Subcutaneous adipose tissue (tissue), 4 donors: ENCODE measurements around the gene PINK1. TPM values are rescaled to one million over a fixed set of nuclear protein-coding genes. Genes with fewer than 3 reads are reported as not detected.

Source experiments
- total RNA-seq, 4 donors: library from RNA; depleted of rRNA; stranded (reverse); fragments of >200 nt; gene quantifications; one replicate each; pipeline ENCODE4 v1.1.0, GENCODE V29; 2016
- TF ChIP-seq, protein P1 (sequence below): fragments of 450-650 bp; IDR thresholded peaks from one replicate; pipeline ENCODE4 v1.5.1; 2016; ENCODE audit warnings: low read depth, mild to moderate bottlenecking, control low read depth, antibody characterized with exemption, moderate library complexity

PINK1 gene
- total RNA-seq, 4 donors from 2014 or later = 73.7 to 169 (median 129) TPM

DNA sequence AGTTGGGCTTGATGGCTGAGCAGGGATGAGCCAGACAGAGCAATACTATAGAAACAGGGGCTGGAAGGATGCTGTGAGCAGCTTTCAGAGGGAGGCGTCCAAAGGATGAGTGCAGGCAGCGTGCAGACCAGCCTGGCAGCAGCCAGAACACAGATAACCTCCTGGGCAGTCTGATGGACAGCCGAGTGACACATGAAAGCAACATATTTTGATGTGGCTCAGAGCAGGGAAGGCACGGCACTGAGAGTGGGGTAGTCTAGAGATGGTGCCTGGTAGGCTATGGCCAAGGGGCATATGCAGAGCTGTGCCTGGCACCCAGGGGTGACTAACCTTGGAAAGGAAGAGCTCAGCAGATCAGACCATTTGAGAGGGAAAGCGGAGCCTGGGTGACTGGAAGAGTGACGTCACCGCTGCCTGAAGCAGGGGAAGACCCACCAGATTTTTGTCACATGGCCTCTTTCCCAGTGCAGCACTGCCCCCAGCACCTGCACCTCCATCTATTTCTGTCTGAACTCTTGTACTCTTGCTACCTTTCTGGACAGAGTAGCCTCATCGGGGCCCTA lies 3.6 kb downstream of the PINK1 start:
- TF ChIP-seq, protein P1, sequence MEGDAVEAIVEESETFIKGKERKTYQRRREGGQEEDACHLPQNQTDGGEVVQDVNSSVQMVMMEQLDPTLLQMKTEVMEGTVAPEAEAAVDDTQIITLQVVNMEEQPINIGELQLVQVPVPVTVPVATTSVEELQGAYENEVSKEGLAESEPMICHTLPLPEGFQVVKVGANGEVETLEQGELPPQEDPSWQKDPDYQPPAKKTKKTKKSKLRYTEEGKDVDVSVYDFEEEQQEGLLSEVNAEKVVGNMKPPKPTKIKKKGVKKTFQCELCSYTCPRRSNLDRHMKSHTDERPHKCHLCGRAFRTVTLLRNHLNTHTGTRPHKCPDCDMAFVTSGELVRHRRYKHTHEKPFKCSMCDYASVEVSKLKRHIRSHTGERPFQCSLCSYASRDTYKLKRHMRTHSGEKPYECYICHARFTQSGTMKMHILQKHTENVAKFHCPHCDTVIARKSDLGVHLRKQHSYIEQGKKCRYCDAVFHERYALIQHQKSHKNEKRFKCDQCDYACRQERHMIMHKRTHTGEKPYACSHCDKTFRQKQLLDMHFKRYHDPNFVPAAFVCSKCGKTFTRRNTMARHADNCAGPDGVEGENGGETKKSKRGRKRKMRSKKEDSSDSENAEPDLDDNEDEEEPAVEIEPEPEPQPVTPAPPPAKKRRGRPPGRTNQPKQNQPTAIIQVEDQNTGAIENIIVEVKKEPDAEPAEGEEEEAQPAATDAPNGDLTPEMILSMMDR = no peak

DNA sequence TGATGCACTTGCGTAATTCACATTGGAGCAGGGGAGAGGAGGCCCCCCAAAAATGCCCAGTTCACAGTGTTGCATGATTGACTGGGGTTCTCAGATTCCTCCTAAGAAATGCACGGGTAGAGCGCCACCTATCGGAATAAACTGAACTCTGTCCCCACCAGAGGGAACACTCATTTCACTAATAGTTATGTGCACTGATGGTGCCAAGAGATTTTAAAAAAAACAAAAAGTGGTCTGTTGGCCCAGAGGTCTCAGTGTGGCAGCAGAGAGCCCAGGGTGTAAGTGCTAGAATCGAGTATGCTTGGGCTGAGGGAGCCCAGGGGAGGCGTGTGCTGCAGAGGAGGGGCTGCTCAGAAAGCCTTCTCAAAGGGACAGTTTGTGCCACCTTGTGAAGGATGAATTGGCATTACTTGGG lies 6.9 kb downstream of the PINK1 start:
- TF ChIP-seq, protein P1 = no peak

DNA sequence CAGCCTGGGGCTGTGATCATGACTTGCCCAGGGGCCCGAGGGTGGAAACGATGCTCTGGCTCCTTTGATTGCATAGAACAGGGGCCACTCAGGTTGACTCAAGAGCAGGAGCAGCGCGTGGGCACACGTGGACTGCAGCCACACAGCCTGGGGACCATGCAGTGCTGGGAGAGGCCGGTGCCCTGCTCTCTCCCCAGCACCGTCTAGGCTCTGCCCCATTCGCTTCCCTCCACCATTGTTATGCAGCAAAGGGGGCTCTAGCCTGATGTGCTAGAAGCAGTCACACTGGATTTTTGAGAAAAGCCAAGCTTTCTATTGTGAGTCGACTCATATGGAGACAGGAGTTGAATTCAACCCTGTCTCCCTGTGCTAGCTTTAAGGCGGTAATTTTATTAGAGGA lies 8.7 kb downstream of the PINK1 start:
- TF ChIP-seq, protein P1 = no peak

DNA sequence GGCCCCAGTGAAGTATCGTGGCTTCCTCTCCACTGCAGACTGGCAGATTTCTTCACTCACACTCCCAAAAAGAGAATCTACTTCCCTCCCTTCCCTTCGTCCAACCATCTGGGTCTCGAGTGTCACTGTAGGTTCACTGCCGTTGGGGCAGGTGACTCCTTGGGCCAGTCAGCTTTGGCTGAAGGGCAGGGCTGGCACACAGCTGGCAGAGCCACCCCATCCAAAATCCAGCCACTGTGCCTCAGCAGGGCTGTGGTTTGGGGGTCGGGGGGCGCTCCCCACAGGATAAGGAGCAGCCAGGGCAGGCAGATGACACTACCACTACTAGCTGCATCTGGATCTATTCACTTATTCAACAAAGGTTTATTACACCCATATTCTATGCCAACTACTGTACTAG lies 9.8 kb downstream of the PINK1 start:
- TF ChIP-seq, protein P1 = no peak

DNA sequence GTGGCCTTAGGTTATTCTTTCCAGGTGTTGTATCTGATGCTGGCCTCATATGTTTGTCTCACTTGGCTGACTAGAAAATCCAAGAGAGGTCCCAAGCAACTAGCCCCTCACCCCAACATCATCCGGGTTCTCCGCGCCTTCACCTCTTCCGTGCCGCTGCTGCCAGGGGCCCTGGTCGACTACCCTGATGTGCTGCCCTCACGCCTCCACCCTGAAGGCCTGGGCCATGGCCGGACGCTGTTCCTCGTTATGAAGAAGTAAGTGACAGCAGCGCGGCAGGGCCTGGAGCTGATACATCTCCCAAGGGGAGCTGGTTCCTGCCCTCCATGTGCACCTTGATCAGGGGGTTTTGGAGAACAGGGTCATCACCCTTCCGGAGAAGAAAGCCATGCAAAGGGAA lies 11.2 kb downstream of the PINK1 start:
- TF ChIP-seq, protein P1 = no peak

DNA sequence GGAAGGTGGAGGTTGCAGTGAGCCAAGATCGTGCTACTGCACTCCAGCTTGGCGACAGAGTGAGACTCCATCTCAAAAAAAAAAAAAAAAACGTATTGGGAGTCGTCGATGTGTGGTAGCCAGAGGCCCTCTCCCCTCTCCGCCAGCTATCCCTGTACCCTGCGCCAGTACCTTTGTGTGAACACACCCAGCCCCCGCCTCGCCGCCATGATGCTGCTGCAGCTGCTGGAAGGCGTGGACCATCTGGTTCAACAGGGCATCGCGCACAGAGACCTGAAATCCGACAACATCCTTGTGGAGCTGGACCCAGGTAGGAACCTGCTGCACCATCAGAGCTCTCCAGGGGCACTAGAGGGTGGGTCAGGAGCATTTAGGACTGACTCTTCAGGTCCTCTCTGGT lies 12.2 kb downstream of the PINK1 start:
- TF ChIP-seq, protein P1 = no peak

DNA sequence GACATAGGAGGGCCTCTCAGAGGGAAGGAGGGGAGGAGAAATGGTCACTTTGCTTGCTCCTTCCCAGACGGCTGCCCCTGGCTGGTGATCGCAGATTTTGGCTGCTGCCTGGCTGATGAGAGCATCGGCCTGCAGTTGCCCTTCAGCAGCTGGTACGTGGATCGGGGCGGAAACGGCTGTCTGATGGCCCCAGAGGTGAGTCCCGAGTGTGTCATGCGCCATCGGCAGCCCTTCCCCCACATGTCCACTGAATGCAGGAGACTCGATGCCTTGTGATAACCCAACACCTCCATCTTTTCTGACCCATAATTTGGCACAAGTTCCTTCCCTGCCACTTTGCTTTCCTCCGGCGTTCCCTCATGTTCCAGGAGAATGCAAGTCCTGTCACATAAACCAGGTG lies 15.2 kb downstream of the PINK1 start:
- TF ChIP-seq, protein P1 = no peak
